Activated CD4-positive, alpha-beta T cell treated with anti-CD3 and anti-CD28 coated beads, Interleukin-2, Interleukin-6, amounts not matched to agents 100 ng/mL and 50 ng/mL, durations not matched to agents 16 hours and 8 hours (primary cell): ENCODE data around the gene RPS2.
"Not testable (repeated sequence)": the region's sequence is repeated elsewhere in the genome, so short reads cannot be mapped to it uniquely, and the experiment has no call there.

Source experiments
- DNase-seq: peaks from one replicate; pipeline ENCODE4 v3.0.0-alpha.2; 2020

Gene RPS2

DNA sequence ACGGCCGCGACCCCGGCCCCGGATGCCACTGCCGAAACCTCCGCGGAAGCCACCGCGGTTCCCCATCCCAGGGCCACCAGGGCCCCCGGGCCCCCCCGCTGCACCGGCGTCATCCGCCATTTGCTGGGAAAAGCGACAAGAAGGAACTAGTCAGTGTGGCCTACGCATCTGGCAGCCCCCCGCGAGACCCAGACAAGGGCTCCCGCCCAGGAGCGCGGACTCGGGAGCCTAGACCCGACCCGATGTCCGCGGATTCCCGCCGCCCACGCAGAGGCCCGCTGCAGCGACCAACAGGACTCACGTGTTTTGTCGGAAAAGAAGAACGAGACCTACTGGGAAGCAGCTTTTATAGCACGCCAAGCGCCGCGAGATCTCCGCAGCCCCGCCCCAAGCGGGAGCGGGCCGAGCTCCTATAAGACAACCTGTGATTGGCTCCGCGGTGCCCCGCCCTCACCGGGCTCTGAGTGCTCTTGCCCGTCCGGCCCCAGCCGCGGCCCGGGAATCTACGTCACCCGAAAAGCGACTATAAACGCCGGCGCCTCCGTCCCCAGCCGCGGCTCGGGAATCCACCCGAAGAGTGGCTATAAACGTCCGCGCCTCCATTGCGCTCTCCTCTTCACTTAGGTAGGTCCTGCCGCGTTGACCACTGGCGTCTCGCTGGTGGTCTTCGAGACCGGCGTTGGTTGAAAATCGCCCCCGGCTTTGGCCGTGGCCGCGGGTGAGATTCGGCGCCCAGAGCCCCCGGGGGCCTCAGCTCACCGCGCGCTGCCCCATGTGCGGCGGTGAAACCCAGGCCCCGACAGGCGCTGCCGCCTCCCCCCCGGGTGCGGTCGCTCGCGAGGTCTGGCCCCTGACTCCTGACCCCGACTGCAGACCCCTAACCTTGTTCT lies at the start of gene RPS2:
TSS of gene RPS2 (minus strand) at position 321 of the 890 bp plus-strand sequence. CDS start at position 120, 201 bp downstream.
- peak; percentile 99 for DNase-seq

DNA sequence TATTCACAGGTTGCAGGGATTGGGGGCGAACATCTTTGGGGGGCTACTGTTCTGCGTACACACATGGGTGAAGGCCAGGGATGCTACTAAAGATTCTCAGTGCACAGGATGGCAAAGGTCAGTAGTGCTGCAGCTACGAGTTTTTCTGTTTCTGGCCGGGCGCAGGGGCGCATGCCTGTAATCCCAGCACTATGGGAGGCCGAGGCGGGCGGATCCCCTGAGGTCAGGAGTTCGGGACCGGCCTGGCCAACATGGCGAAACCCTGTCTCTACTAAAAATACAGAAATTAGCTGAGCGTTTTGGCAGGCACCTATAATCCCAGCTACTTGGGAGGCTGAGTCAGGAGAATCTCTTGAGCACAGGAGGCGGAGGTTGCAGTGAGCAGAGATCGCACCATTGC lies 48.9 kb upstream of the RPS2 start:
- no peak for DNase-seq

DNA sequence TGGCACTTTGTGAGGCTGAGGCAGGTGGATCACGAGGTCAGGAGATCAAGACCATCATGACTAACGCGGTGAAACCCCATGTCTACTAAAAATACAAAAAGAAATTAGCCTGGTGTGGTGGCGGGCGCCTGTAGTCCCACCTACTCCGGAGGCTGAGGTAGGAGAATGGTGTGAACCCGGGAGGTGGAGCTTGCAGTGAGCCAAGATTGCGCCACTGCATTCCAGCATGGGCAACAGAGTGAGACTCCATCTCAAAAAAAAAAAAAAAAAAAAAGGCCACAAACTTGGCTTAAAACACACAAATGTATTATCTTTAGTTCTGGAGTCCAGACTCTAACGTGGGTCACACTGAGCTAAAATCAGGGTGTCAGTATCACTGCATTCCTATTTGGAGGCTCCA lies 47.1 kb upstream of the RPS2 start:
- DNase-seq: not testable (repeated sequence)

DNA sequence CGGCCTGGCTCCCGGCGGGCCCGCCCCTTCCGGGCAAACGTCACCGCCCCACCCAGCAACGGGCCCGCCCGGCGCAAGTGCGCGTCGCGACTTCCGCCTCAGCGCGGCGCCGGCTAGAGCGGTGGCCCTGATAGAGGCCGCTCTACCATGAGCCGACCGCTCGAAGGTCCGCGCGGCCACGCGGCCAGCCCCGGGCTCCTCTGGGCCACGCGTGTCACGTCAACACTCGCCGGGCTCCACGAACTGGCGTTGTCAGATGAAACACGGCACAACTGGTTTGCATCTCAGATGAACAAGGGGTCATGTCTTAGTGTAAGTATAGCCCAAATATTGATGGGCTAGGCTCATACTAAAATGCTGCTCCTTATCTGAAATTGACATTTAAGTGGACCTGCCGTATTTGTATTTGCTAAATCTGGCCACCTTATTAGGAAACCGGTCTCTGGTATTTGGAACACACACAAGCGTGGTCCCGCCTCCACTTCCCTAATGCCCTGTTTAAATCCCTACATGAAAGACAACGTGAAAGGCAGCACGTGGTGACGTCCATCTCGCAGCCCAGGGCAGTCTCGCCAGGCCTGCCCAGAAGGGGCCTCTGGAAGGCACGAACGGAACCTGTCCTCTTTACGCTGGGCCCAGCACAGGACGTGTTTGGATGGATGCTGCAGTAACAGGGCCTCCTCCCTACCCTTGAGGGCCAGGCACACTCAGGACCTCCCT lies 45.3 kb upstream of the RPS2 start, which contains the start of gene ZNF598:
TSS of gene ZNF598 (minus strand) at position 31 of the 720 bp plus-strand sequence.
- DNase-seq: peak; percentile 88

DNA sequence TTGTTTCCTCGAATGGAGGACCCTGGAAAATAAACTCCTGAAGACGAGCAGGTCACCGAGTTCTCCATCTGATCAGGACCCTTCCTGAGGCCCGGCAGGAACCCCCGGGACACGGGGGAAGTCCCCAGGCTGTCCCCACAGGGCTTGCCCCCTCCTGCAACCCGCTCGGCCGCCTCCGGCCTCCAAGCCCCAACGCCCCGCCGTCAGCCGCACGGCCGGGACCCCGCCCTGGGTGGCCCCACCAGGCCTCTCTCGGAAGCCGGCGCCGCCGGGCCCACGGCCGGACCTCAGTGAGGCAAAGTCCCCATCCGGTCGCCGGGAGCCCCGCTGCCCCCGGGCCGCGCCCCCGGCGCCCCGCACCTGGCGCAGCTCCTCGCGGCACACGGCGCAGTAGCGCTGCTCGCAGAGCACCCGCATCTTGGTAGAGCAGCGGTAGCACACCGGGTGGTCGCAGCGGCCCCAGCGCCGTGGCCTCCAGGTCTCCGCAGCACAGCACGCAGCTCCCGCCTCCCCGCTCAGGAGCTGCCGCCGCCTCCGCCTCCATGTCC lies 44.6 kb upstream of the RPS2 start:
- DNase-seq: peak; percentile 36

DNA sequence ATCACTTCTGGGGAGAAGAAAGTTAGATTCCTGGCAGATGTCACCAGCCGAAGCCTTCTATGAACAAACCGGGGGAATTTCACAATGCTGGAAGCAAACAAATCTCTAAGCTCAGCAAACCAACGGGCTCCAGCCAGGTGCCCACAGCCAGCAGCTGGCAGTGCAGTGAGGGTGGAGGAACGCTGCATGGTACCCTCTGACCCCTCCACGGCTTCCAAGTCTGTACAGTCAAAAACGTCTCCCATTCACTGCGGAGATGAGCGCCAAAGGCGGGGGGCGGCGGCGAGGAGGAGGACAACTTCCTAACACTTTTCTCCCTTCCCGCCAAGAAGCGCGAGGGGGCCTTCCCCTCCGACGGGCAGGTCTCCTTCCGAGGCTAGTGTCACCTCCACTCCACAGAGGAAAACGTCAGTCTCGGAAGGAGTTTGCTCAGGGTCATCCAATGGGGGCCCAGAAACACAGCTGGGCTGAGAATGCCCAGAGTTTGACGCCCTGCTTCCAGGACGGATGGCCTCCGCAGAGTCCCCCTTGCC lies 44.1 kb upstream of the RPS2 start:
- DNase-seq: peak; percentile 52

DNA sequence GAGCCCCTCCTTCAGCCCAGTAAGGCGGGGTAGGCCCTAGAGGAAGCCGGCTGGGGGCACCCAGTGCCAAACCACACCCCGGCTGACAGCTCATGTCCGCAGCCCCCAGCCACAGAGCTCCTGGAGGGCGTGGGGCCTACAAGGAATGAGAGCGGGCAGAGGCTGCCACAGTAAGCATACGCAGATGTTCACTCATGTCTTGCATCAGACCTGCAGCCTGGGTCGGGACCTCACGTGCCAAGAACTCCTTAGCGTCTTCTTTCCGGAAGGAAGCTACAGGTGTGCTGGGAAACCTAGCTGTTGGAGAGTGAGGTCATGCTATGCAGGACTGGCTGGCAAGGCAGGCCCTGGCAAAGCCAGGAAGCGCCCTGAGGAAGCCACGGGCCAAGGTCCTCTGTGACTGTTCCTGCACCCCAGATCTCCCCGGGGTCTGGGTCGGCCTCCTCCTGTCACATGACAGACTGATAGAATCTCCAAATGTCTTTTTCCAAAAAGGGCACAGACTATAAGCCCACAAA lies 43.4 kb upstream of the RPS2 start:
- DNase-seq: peak; percentile 60

DNA sequence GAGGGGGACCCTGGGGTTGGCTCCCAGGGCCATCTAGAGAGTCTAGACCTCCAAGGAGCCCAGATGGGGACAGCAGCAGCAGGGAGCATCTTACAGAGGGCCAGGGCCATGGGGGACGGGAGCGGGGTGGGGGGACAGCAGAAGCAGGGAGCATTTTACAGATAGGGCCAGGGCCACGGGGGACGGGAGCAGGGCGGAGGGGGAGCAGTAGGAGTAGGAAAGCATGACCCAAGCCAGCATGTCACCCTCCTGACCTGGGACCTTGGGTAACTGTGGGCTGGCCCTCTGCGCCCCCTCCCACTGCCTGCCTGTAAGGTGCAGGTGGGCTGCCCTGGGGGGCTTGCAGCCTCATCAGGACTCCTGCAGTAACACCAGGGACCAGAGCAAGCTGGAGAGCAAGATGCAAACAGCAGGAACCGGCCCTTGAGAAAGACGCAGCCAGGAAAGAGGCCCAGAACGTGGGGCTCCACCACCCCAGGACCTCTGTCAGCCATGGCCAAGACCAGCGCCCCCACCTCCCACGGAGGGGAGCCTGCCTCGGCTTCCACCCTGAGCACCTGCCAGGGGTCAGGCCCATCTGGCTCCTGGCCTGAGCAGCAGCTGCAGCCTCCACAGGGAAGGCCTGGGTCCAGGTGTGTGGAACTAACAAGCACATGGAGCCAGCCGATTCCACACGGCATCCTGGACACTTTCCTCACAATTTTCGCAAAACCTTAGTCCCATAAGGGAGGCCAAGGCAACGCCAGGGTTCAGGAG lies 42.6 kb upstream of the RPS2 start:
- DNase-seq: no peak

DNA sequence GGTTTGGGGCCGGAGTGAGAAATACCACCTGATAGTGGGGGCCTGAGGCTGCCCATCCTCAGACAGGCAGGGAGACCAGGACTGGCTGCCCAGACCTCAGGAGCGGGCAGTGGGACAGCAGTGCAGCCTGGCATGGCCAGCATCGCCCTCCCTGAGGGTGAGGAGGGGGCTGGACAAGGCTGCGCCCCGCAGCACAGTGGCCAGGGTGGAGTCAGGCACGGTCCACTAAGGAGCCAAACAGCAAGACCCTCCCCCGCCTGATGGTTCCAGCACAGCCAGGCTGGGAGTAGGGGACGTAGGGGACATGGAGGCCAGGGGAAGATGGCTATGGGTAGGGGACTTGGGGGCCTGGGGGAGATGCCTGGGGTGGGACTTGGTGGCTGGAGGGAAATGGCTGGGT lies 41.7 kb upstream of the RPS2 start:
- no peak for DNase-seq

DNA sequence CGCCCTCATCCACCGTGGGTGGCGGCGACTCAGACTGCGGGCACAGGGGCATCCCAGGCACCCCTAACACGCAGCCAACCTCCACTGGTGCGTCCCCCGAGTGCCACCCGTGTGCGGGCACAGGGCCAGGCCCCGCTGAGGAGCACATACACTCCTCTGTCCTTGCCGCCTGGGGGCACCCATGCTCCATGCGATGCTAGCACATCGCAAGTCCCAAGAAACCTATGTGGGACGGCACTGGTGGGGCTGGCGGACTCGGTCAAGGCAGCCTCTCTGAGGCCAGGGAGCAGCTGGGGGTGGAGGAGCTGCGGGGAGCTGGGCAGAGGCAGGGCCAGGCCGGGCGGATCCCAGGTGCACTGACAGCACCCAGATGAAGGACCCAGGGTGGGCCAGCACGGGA lies 41.0 kb upstream of the RPS2 start:
- DNase-seq: no peak

DNA sequence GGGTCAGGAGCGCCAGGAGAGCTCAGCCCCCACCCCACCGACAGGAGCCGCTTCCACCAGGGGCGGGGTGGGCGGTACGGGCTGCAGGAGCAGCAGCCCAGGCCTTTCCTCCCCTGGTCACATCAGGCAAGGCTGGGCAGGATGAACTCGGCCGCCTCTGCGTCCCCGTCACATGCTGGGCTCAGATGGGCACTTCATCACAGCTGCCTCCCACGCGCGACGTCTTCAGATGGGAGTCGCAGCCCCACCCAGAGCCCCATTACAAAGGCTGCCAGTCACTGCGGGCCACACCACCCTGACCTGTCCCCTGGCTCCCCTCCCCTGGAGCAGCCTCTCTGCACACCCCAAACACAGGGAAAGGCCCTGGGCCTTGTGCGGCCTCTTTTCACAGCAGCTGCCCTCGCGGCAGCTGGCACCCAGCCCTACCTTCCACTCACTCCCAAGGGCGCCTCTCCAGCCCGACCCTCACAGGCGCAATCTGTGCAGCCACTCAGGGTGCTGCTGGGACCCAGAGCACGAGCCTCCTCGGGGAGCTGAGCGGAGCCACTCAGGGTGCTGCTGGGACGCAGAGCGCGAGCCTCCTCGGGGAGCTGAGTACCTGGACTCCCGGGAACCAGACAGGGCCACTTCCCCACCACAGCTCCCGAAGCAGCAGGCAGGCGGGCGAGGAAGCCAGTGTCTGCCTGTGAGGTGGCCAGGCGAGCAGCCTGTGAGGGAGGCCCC lies 40.3 kb upstream of the RPS2 start:
- no peak for DNase-seq

DNA sequence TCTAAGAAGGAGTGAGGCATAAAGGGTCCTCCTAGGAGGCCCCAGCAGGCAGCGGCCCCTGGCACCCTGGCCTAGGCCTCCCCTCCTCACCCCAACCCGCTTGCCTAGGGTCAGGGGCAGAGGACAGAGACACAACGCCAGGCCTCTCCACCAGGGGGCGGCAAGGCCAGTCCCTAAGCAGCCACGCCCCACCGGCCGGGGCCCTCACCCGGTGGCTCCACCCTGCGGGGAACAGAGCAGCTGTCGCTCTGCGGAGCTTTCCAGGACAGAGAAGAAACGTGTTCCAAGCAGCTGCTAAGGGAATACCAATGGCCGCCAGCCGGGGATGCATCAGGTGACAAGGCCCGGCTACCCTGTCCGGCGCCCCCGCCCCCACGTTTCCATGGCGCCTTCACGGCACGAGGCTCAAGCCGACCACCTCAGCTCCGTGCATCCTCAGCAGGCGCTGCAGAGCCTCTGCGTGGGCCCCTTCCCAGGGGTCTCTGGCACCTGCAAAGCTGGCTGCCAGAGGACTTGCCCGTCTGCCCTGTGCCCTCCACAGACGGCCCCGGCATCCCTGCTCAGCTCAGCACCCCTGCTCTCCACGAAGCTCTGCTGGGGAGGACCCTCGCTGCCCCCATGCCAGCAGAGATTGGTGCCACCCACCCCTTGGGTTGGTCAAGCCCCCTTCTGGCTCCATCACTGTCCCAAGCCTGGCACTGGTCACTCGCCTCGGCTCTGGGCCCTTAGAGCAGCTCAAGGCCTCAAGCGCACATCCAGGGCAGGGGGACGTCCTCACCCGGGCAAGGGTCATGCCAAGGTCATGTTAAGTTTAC lies 39.4 kb upstream of the RPS2 start:
- peak; percentile 94 for DNase-seq

DNA sequence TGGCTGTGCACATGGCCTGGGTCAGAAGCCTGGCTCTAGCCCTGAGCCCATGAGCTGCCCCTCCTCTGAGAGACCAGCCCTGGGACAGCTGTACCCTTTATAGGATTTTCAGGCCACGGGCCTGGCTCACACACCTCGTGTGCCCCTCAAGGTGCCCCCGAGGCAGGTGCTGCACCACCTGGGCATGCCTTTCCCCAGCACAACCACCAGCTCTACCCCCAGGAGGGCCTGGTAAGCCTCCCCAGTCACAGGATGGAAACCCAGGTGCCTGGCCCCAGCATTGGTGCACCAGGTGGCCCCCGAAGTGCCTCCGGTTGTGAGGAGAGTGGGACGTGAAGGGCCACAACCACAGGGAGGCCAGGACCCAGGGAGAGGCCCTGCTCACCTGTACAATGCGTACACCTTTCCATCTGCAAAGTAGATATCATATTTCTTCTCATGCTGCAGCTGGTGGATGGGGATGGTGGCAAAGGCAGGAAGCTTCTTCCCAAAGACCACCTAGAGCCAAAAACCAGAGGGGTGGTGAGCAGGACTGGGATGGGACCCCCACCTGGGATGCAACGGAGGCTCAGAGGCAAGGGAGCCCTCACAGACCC lies 38.7 kb upstream of the RPS2 start:
- DNase-seq: no peak

DNA sequence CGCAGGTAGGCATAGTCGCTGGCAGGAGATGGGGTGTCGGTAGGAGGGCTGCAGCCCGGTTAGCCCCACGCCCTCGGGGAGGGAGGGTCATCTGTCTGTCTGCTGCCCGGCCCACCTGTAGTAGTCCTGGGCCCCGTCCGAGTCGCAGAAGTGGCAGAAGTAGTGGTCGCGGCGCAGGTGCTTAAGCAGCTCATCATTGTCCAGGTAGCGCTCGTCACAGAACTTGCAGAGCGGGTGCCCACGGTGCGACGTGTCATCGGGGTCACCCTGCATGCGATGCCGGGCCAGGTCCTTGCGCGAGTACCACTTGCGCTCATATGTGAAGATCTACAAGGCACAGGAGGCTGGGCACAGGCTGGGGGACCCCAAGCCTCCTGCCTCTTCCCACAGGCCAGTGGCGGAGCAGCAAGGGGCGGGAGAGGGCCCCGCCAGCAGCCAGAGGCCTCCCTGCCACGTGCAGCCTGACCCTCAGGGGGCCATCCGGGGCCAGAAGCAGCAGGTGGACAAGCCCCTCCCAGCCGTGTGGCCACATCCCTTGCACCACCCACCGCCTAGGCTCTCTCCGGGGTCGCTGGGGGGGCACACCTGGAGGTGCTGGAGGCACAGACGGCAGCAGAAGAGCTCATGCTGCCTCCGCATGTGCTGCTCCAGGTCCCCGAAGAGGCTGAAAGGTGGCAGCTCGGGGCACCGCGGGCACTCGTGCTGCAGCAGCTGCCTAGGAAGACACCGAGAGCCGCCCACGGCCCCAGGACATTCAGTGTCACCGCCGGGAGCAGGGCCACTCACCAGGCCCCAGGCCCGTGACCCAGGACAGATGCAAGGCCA lies 38.0 kb upstream of the RPS2 start:
- no peak for DNase-seq

DNA sequence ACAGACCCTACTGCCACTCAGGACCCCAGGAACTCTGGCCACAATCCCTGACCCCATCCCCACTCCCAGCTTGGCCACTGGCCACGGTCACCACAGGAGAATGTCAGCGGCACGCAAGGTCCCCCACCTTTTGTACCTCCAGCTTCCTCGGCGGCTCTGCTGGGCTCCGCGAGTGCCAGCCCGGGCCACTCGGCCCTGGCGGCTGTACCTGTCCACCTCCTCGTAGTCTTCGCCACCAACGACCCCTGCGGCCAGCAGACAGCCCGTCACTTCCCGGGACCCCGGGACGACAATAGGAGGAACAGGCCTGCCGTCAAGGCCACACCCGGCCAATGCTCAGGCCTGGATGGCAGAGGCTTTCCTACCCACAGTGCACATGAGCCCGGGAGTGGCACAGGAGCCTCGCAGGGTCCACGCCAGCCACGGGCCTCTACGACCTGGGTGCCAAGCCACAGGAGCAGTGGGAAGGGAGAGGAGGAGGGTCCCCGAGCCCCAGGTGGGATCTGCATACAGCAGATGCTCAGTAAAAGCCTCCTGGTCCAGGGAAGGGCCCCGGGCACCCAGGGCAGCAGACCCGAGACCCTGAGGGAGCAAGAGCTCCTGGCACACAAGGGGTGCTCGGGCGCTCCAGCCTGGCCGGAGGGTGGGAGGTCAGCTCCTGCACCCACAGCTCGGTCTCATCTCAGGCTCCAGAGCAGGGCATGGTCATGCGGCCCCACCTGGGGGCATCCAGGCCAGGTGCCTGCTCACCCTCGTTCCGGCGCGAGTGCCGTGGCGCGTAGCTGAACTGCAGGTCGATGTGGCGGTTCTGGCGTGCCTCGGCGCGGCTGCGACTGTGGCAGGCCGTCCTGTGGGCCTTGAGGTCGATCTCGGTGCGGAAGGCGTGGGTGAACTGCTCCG lies 37.1 kb upstream of the RPS2 start:
- DNase-seq: no peak

DNA sequence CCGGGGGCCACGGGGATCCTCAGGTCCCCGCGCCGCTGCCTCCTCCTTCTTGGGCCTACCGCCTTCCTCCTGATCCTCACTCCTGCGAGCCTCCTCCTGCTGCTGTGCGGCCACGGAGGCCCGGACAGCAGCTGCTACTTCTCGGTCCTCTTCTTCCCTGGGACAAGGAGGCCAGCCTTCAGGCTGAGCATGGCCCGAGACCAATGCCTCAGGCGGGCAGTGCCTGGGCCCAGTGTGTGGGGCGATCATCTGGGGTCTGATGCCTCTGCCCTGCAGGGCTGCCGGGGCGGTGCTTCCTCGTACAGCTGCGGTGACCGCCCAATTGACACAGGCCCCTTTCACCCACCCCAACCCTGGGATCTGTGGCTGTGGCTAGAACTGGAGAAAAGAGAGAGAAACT lies 36.4 kb upstream of the RPS2 start:
- no peak for DNase-seq

DNA sequence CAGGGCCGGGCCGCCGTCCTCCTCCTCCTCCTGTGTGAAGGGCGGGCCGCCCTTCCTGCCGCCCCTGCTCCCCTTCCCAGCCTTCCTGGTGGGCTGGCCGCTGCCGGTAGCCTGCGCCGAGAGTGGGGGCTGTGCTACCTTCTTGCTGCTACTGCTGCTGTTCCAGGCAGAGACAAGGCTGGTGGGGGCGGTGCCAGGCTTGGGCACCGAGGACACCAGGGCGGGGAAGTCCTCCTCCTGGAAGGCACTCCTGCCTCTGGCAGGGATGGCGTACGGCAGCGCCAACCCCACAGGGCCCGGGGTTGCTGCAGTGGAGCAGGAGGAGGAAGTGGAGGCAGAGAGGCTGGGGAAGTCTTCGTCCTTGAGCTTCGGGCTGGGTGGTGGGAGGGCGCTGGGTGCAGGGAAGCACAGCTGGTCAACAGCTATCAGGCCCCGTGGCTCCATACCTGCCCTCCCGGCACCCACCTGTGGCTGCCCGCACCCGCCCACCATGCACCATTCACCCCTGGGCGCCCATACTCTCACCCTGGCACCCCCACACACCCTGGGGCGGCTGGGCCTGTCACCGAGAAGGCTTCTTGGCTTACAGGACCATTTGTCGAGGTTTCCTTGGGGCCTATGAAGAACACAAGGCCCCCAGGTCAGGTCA lies 35.4 kb upstream of the RPS2 start:
- DNase-seq: no peak
